ENCODE results near the gene SLC25A4. TPM values are rescaled to one million over a fixed set of nuclear protein-coding genes. Genes with fewer than 3 reads are reported as not detected.

SLC25A4 gene
- total and polyA plus RNA-seq, 2 of the 4 experiments (the other 2 are of a cell fraction), result 16.0 to 21.6 TPM

GRCh38 chr4:185196437-185196836, 53.4 kb downstream of the SLC25A4 start:
- Histone ChIP-seq H3K4ac (ENCODE audit: low read depth, low read length) (no peak overlapping the region), H3K4me1 (ENCODE audit: control insufficient read depth, insufficient read depth, low read length) (no peaks in the 10 kb centered on the region), H3K36me3 (ENCODE audit: control insufficient read depth, insufficient read depth, low read length) (peaks cover 2% of the 10 kb centered on the region; the same call in 1 of the 2 replicates), H3K27ac (ENCODE audit: insufficient read depth, low read length) (no peak overlapping the region), H2BK20ac (ENCODE audit: low read depth, low read length) (no peak overlapping the region), H3K14ac (replicated peaks; ENCODE audit: low read depth, low read length) (no peak overlapping the region), H4K20me1 (ENCODE audit: insufficient read depth, low read length) (no peaks in the 10 kb centered on the region; the same call in 1 of the 2 replicates), H4K91ac (ENCODE audit: insufficient read depth, low read depth, low read length) (no peak overlapping the region), H3K4me2 (ENCODE audit: low read depth, low read length) (no peak overlapping the region), H3K23ac (ENCODE audit: low read depth, low read length) (no peak overlapping the region), H3K79me1 (ENCODE audit: low read depth in 1 of 2, low read length in 2 of 2) (peaks cover 9 to 41% of the 10 kb centered on the region in 2 experiments), H2AK9ac (replicated peaks; ENCODE audit: low read depth, low read length, poor library complexity) (no peak overlapping the region), H3K9ac (ENCODE audit: low read depth, low read length) (no peak overlapping the region), H2BK5ac (ENCODE audit: low read depth, low read length, poor library complexity, severe bottlenecking) (no peak overlapping the region), H2AFZ (replicated peaks; ENCODE audit: low read length, poor library complexity) (no peak overlapping the region), H2AK5ac (ENCODE audit: low read depth, low read length) (no peak overlapping the region), H3K27me3 (ENCODE audit: control insufficient read depth, insufficient read depth, low read length) (no peaks in the 10 kb centered on the region), H3K9me3 (ENCODE audit: control insufficient read depth, insufficient read depth, low read length) (no peaks in the 10 kb centered on the region), H3K18ac (ENCODE audit: low read depth, low read length) (no peak overlapping the region), H2BK120ac (ENCODE audit: low read depth, low read length) (no peak overlapping the region), H4K5ac (ENCODE audit: low read depth, low read length) (no peak overlapping the region), H2BK15ac (ENCODE audit: low read depth, low read length) (no peak overlapping the region), H4K8ac (ENCODE audit: low read depth in 2 of 2, low read length in 2 of 2) (no peak overlapping the region), H3K9me1 (ENCODE audit: insufficient read depth, low read length) (no peaks in the 10 kb centered on the region; the same call in 1 of the 2 replicates), H3K56ac (ENCODE audit: extremely low read depth, insufficient read depth, low read length) (no peak overlapping the region), H3K4me3 (ENCODE audit: insufficient read depth, low read depth, low read length) (no peak overlapping the region)
- ChIA-PET CTCF (interaction anchor here (0.8 to 1.2 kb wide), 2 partner anchors 13 to 22 kb away, joined by 3 to 4 read pairs; no protein-coding TSS in a partner anchor), POLR2A (ENCODE audit: unreplicated experiment) (no interaction called here)
- ATAC-seq (ENCODE audit: low read depth) (no peak), DNase-seq (no peak)
- BruUV-seq (replicated peaks), result no TSS peak
- intact Hi-C loops (cut with micrococcal nuclease), result no loop called here
- in situ Hi-C loops (cut with MboI; ENCODE audit: low sequenced_read_pairs), result loop anchor here (25.0 kb wide), 1 partner anchor 841 kb away; no protein-coding TSS in a partner anchor
- TF ChIP-seq RFX5 (IDR thresholded peaks at IDR 0.05; ENCODE audit: low read depth, low read length), result no peak
- TF ChIP-seq BHLHE40 (IDR thresholded peaks at IDR 0.05; ENCODE audit: low read depth, low read length), result no peak
- no peak for TF ChIP-seq SMC3 (IDR thresholded peaks at IDR 0.05; ENCODE audit: low read depth, low read length)
- TF ChIP-seq, protein P1, sequence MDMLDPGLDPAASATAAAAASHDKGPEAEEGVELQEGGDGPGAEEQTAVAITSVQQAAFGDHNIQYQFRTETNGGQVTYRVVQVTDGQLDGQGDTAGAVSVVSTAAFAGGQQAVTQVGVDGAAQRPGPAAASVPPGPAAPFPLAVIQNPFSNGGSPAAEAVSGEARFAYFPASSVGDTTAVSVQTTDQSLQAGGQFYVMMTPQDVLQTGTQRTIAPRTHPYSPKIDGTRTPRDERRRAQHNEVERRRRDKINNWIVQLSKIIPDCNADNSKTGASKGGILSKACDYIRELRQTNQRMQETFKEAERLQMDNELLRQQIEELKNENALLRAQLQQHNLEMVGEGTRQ (IDR thresholded peaks at IDR 0.05; ENCODE audit: low read depth, low read length), result no peak
- no peak for TF ChIP-seq MAZ (IDR thresholded peaks at IDR 0.05; ENCODE audit: borderline replicate concordance, low read depth, low read length)
- TF ChIP-seq CHD1 (IDR thresholded peaks at IDR 0.05; ENCODE audit: low read depth, low read length), result no peak
- TF ChIP-seq, protein P2, sequence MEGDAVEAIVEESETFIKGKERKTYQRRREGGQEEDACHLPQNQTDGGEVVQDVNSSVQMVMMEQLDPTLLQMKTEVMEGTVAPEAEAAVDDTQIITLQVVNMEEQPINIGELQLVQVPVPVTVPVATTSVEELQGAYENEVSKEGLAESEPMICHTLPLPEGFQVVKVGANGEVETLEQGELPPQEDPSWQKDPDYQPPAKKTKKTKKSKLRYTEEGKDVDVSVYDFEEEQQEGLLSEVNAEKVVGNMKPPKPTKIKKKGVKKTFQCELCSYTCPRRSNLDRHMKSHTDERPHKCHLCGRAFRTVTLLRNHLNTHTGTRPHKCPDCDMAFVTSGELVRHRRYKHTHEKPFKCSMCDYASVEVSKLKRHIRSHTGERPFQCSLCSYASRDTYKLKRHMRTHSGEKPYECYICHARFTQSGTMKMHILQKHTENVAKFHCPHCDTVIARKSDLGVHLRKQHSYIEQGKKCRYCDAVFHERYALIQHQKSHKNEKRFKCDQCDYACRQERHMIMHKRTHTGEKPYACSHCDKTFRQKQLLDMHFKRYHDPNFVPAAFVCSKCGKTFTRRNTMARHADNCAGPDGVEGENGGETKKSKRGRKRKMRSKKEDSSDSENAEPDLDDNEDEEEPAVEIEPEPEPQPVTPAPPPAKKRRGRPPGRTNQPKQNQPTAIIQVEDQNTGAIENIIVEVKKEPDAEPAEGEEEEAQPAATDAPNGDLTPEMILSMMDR (conservative IDR thresholded peaks at IDR 0.05; ENCODE audit: low read depth, low read length), result no peak
- no peak for TF ChIP-seq MXI1 (IDR thresholded peaks at IDR 0.05; ENCODE audit: borderline replicate concordance, low read depth, low read length)
- no peak for TF ChIP-seq MAFK (IDR thresholded peaks at IDR 0.05; ENCODE audit: low read depth, low read length)
- no peak for TF ChIP-seq RCOR1 (IDR thresholded peaks at IDR 0.05; ENCODE audit: insufficient replicate concordance, low read length)
- no peak for TF ChIP-seq CEBPB (IDR thresholded peaks at IDR 0.05; ENCODE audit: low read depth, low read length)
- TF ChIP-seq ELK1 (IDR thresholded peaks at IDR 0.05; ENCODE audit: borderline replicate concordance, low read depth, low read length), result no peak
- no peak for TF ChIP-seq FOS (IDR thresholded peaks at IDR 0.05; ENCODE audit: low read depth, low read length)
- no peak for TF ChIP-seq NFE2L2 (IDR thresholded peaks at IDR 0.05; ENCODE audit: low read depth, low read length)
- TF ChIP-seq RAD21 (IDR thresholded peaks at IDR 0.05; ENCODE audit: low read length), result no peak
- dilution Hi-C loops (cut with HindIII; ENCODE audit: low sequenced_read_pairs, unreplicated experiment), result no loop called here
- no CpG with 5 or more reads among the region's 2 CpGs for WGBS, 2 experiments (ENCODE audit: extremely low coverage in 2 of 2, insufficient read length in 1 of 2)

All from IMR-90 (cell line).